Sciatic nerve (tissue), 2 donors: ENCODE results near the gene PAX7. TPM values are rescaled to one million over a fixed set of nuclear protein-coding genes. Genes with fewer than 3 reads are reported as not detected.

Experiments used
- ATAC-seq: fragments of 200-7000 bp; cut with Tn5 transposase; one replicate; pipeline ENCODE4 v1.9.1; 2020; ENCODE audit warnings: mild to moderate bottlenecking, moderate library complexity
- DNase-seq: peaks from one replicate; pipeline ENCODE4 v3.0.0-alpha.2; 2020; ENCODE audit warnings: low spot score
- intact Hi-C: fragments of 100-400 bp; cut with DNase I; formaldehyde crosslinking; loops from one replicate; pipeline ENCODE4 v1.14.2; 2022
- total RNA-seq: library from RNA; stranded (reverse); fragmentation: NEBNext Ultra II Directional; extraction: Animal tissue kit (Norgen Biotek cat#: 25700); gene quantifications from one replicate; pipeline ENCODE4 v1.2.1, GENCODE V29; 2021
- donor health status: DM: no; HTN: no; CAD: no.
- donor health status: DM: no; HTN: no; CAD: no.

The PAX7 gene
- total RNA-seq, 1 donor from 2014 or later, result not detected

GRCh38 chr1:18652791-18653190 lies 22.1 kb downstream of the PAX7 start:
- DNase-seq (no peak), ATAC-seq (no peak)
- intact Hi-C loops, result no loop called here

- ATAC-seq (no peak), DNase-seq (no peak)
- intact Hi-C loops, result no loop called here
These were observed 22.7 kb downstream of the PAX7 start for GRCh38 chr1:18653367-18653766.

GRCh38 chr1:18653916-18654315 lies 23.3 kb downstream of the PAX7 start:
- intact Hi-C loops, result no loop called here
- ATAC-seq (no peak), DNase-seq (no peak)

- intact Hi-C loops, result no loop called here
- DNase-seq (no peak), ATAC-seq (no peak)
These were observed 24.0 kb downstream of the PAX7 start for GRCh38 chr1:18654599-18654998.

DNA sequence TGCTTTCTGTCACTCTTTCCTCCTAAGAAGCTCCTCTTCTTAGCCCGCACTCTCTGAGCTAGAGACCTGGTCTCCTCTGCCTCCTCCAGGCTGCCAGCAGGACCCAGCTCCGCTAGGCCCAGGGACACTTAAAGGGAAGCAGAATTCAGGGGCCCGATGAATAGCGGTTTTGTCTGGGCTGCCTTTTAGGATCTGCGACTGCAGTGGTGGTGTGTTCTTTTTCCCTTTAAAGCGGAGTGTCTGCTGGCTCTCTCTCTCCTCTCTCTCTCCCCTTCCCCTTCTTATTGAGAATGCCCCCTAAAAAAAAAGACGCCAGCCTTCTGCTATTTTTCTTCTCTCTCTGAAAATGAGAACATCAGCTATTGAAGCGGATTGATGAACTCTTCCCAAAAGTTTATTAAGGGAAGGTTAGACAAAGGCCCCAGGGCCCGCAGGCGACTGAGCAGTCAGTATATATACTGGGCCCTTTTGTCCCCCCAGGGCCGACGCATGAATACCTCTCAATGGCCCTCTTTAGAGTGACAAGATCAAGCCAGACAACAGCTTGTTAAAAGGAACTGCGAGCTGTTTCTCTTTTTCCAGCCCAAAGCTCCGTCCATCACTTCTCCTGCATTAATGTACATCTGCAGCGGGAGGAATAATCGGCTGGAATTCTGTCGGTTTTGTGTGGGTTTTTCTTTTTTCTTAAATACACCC lies 27.0 kb downstream of the PAX7 start:
- ATAC-seq (no peak), DNase-seq (no peak)
- intact Hi-C loops, result no loop called here

DNA sequence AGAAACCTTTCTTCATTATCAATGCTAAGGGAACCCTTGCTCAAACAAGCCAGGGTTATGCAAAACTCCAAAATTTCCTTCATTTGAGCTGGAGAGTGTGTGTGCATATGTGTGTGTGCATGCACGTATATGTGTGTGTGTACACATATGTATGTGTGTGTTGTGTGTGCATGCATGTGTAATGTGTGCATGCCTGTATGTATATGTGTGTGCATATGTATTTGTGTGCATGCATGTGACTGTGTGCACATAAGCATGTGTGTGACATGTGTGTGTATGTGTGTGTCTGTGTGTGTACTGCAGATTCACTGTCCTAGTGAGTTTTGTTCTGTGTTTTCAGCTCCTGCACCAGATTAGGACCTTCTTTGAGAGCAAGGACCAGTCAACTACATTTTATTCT lies 28.2 kb downstream of the PAX7 start:
- DNase-seq (no peak), ATAC-seq (no peak)
- intact Hi-C loops, result no loop called here

DNA sequence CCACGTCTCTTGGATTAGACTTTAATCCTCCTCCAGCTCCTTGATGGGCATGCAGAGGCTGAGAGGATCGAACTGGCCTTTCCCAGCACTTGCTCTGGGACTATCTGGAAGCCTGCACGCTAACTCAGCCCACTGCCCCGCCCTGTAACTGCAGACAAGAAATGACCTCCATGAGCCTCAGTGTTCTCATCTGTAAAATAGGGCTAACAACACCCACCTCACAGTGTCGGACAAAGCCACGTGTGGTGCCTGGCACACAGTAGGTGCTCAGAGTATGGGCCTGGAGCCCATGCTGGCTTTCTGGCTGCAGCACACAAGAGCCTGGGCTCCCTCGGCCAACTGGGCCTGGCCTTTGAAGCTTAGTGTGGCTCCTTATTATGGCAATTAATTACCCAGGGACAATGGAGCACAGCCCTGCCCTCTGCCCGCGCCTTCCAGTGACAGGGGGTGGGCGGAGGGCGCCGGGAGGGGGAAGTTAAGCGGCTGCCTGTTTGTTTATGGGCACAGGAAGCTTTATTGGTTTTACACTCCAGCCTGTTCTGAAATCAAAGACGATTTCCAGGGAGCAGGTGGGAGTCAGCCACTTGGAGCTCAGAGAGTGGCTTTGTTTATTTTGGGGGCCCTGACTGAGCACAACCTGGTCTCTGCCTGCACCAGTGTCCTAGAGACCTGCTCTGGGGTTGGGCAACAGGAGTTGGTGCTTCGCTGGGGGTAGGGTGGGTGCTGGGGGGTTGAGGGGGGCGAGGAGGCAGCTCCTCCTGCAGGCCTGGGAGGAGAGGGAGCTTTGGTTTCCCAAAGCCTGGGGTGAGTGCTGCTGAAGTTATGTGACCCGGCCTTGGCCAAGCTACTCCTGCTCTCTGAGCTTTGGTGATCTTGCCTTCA lies 31.0 kb downstream of the PAX7 start:
- no peak for ATAC-seq
- intact Hi-C loops, result no loop called here

DNA sequence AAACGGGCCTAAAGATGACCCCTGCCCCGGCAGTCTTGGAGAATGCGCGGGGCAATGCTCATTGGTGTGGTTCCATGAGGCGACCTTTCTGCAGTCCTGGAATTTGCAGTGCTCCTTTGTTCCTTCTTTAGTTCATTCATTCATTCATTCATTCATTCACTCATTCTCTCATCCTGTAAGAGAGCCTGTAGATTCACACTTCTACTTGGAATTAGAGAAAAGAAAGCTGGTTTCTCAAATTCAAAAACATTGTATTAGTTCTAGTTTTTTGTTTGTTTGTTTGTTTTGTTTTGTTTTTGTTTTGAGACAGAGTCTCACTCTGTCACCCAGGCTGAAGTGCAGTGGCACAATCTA lies 31.6 kb downstream of the PAX7 start:
- ATAC-seq (no peak), DNase-seq (no peak)

More for the DNA sequence above, 31.0 kb downstream of the PAX7 start:
- DNase-seq, result no peak

DNA sequence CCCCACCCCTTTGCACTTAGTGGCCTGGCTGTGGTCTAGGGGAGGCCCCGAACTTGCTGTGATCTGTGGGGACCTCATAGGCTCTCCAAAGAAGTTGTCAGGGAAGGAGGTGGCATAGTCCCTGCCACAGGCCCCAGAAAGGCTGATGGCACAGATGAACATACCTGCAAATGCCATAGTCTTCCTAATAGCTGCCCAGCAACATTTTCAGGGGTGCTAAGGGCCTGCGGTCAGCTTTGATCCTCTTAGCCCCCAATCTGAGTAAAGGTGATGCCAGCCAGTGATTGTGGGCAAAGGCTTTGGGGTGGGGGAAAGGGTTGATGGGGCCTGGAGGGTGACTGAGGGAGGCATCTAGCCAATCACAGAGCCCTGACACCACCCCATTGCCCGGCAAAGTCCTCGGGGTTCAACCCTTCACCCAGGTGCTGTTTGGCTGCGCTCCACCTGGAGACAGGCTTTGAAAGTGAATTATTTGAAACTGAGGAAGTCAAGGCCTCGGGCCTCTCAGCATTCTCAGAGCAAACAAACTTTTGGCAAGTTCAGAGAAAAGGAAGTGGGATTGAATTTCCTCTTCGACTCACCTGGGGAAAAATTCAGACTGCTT lies 35.8 kb downstream of the PAX7 start:
- intact Hi-C loops, result no loop called here
- ATAC-seq (no peak), DNase-seq (no peak)

More for the DNA sequence above, 31.6 kb downstream of the PAX7 start:
- intact Hi-C loops, result no loop called here

- ATAC-seq (no peak), DNase-seq (no peak)
- intact Hi-C loops, result no loop called here
These were observed 36.7 kb downstream of the PAX7 start for GRCh38 chr1:18667333-18667732.

DNA sequence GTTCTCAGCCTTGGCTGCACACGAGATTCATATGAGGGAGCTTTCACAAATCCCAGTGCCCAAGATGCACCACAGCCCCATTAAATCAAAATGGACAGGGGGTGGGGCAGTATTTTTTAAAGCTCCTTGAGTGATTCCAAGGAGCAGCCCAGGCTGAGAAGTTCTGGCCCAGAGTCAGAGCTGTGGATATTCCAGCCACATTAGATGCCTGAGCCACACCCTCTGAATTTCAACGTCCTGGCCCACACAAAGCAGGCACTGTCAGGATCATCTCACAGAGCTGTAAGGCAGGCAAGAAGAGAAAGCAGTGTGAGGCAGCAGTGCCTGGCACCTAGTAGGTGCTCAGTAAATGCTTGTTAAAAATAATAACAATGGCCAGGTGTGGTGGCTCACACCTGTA lies 37.4 kb downstream of the PAX7 start:
- DNase-seq (no peak), ATAC-seq (no peak)
- intact Hi-C loops, result no loop called here

GRCh38 chr1:18668750-18669404 lies 38.2 kb downstream of the PAX7 start:
- intact Hi-C loops, result no loop called here
- ATAC-seq, result no peak
- no peak for DNase-seq

DNA sequence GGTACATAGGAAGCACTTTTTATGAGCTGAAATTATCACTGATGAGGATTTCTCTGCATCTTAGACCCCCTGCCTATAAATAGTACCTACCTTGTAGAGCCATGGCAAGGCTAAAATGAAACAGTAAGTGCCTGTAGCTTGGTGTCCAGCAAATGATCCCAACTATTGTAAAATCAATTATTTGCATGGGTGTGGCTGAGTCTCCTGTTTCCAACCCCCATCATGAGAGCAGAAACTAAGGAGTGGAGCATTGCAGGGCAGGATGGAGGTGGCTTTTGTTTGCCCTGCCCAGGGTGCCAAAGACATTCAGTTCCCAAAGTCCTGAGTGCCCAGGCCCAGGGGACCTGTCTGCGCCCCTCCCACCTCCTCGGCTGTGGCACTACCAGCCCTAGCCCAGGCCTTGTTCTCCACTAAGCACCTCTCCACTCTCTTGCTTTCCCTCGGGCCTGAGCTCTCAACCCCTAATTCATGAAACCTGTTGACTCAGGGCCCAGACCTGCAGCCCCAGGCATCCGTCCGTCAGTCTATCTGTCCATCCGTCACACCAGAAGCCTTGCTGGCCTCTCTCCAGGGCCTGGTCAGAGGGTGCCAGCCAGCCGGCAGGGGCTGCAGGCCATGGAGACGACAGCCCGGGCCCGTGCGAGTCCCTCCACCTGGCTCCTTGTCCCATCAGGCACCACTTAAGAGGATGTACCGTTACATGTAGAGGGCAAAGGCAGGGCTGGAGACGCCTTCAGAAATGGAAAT lies 39.6 kb downstream of the PAX7 start:
- no peak for DNase-seq
- no peak for ATAC-seq
- intact Hi-C loops, result no loop called here

- DNase-seq, result no peak
- intact Hi-C loops, result no loop called here
- no peak for ATAC-seq
These were observed 40.2 kb downstream of the PAX7 start for GRCh38 chr1:18670868-18671225.

- ATAC-seq (no peak), DNase-seq (no peak)
- intact Hi-C loops, result no loop called here
These were observed 43.3 kb downstream of the PAX7 start for GRCh38 chr1:18673976-18674375.

DNA sequence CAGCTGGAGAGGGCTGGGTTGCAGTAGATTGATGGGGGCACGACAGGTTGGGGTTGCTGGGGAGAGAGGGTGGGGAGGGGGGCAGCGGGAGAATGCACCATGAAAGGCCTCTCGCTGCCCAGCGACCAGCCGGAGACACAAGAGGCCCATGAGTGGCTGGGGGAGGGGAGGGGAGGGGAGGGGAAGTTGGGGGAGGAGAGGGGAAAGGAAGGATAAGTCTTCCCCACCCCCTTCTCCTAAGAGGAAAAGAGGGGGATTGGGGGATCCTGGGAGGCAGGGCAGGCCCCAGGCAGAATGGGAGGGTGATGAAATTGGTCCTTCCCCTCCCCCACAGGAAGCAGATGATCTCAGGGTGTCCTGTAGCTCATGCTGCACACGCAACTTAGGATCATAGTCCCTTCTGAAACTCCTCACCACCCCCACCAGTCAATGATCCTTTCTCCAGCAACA lies 45.7 kb downstream of the PAX7 start:
- intact Hi-C loops, result no loop called here
- ATAC-seq, result no peak
- DNase-seq, result no peak

- intact Hi-C loops, result no loop called here
- DNase-seq (no peak), ATAC-seq (no peak)
These were observed 50.8 kb downstream of the PAX7 start for GRCh38 chr1:18681423-18681835.

DNA sequence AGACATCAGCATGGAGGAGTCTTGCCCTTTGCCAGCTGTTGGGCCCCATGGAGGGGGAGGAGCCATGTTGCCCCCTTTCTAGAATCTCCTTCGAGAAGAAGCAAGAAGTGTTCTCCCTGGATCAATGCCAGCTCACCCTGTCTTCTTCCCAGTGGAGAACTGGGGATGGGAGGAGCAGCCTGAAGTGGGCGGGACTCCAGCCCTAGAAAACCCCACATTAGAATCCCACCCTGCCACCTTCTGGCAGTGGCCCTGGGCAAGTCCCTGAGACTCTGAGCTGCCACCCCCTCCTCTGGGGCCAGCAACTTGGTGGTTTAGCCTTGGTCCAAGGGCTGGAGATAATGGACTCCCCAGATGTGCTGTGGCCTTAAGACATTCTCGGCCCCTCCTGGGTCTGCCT lies 51.7 kb downstream of the PAX7 start:
- ATAC-seq (no peak), DNase-seq (no peak)
- intact Hi-C loops, result no loop called here

- DNase-seq (no peak), ATAC-seq (no peak)
- intact Hi-C loops, result no loop called here
These were observed 53.7 kb downstream of the PAX7 start for GRCh38 chr1:18684303-18684702.
